ENCODE measurements around the gene GPAT3.

Gene GPAT3

DNA sequence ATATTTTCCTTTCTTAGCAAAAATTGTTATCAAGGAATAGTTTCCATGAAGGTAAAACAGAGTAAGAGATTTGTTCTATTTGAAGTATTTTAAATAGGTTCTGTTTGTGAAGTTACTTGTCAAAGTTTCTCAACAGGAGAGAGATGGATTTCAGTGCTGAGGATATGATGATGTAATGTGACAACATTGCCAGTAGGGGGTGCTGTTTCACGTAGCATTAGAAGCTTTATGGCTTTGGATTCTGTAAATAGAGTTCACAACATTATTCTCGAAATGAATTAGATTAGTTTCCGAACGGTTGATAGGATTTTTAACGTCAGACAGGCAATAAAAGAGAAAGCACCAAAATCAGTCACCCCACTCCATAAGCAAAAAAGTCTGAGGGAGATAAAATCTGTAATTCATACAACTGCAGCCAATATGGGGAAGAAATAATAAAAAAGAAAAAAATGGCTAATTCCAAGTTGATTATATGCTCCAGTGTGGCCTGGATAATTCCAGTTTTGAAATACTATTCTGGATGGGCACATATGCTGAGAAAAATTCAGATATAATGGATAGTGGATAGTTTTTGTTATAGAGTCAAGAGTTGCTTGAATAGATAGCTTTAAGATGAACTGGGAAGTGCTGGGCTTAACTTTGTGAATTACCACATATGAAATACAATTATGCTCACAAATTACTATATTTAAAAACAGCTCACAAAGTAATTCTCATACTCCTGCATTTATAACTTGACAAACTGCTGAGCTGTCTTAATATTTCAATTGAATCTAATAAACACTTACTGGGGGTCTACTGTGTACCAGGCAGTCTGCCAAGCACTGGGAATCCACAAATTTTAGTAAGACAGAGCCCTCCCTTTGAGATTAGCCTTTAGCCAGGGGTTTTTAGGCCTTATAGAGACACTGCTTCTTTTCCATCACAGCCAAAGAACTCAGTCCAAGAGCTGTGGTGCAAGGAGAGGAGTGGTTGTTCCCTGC lies 109.1 kb downstream of the GPAT3 start:
- peak; percentile 47 for DNase-seq (ENCODE audit: low spot score)

DNA sequence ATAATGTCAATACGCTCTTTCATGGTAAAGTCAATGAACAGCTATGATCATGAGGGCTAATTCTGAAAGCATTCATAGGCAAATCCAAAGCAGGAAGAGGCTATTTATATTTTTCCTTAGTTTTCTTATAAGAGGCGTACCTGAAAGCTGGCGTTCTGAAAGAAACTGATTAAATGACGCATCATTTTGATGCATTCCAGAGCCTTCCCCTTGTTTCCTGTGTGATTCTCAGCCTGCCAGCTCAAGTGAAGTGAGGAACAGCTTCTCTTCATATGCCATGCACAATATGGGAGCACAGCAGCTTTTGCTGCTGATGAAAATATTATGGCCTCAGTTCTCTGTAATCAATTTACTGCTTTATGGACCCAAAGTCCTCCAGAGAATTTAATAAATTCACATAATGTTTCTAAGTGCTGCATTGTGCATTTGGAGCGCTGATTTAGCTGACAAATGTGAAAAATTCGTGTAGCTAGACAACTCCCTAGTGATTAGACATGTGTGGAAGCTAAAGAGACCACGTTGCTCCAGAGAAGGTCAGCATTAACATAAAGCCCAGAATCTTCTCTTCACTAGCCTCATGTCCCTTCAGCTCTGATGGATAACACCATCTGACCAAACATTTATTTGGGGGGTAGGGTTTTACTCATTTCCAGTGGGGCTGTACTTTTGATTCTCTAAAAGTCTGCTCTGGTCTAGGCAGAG lies 110.8 kb downstream of the GPAT3 start:
- DNase-seq (ENCODE audit: low spot score): no peak

DNA sequence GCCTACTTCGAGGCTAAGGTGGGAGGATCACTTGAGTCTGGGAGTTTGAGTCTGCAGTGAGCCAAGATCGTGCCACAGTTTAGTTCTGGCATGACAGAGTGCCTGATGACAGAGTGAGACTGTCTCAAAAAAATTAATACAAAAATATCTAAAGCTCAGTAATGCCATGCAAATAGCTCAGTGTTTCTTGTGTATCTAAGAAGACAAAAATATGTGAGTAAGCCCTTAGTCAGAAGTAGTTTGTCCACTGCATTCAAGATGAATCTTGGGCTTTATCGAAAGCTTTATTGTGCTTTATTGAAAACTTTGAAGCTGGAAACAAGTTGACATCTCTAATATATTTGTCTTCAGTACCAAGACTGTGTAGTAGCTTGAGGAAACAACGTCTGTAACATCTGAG lies 115.9 kb downstream of the GPAT3 start:
- no peak for DNase-seq (ENCODE audit: low spot score)

Data from germinal center (tissue), 1 donor.